SJCRH30 (cell line): ENCODE measurements around the gene MGAT4C. TPM values are rescaled to one million over a fixed set of nuclear protein-coding genes. Genes with fewer than 3 reads are reported as not detected.

Experiments used
- DNase-seq, 2 experiments: peaks; one replicate each; pipeline ENCODE4 v3.0.0-alpha.2; 2015 to 2020
- H3K27ac ChIP-seq: fragments of 250-450 bp; sonication (Bioruptor Pico); 2 replicates; pipeline ENCODE4 v1.5.1; 2020; ENCODE audit warnings: mild to moderate bottlenecking, moderate library complexity
- H3K27me3 ChIP-seq: fragments of 250-450 bp; sonication (Bioruptor Pico); 2 replicates; pipeline ENCODE4 v1.5.1; 2020; ENCODE audit warnings: mild to moderate bottlenecking, moderate library complexity
- H3K36me3 ChIP-seq: fragments of 250-450 bp; sonication (Bioruptor Pico); 2 replicates; pipeline ENCODE4 v1.5.1; 2020; ENCODE audit warnings: mild to moderate bottlenecking, moderate library complexity
- H3K4me1 ChIP-seq: fragments of 250-450 bp; sonication (Bioruptor Pico); 2 replicates; pipeline ENCODE4 v1.5.1; 2020; ENCODE audit warnings: mild to moderate bottlenecking, moderate library complexity
- H3K4me3 ChIP-seq: fragments of 250-450 bp; sonication (Bioruptor Pico); 2 replicates; pipeline ENCODE4 v1.5.1; 2020; ENCODE audit warnings: mild to moderate bottlenecking, moderate library complexity
- H3K9me3 ChIP-seq: fragments of 250-450 bp; sonication (Bioruptor Pico); replicated peaks from 2 replicates; pipeline ENCODE4 v1.5.1; 2020; ENCODE audit warnings: mild to moderate bottlenecking, moderate library complexity
- total RNA-seq: library from RNA; depleted of rRNA; stranded (reverse); fragments of >200 nt; shearing (Covaris generic); gene quantifications from 2 replicates; pipeline ENCODE4 v1.2.3, GENCODE V29; 2014

The MGAT4C gene
- total RNA-seq, 1 experiment from 2014 or later, result 0.14 TPM

GRCh38 chr12:86193931-86194330, 62.3 kb downstream of the MGAT4C start:
- Histone ChIP-seq H3K4me3 (no peak overlapping the region), H3K4me1 (no peaks in the 10 kb centered on the region), H3K27me3 (no peaks in the 10 kb centered on the region), H3K27ac (no peak overlapping the region), H3K36me3 (no peaks in the 10 kb centered on the region), H3K9me3 (no peaks in the 10 kb centered on the region)
- DNase-seq, result no peak

DNA sequence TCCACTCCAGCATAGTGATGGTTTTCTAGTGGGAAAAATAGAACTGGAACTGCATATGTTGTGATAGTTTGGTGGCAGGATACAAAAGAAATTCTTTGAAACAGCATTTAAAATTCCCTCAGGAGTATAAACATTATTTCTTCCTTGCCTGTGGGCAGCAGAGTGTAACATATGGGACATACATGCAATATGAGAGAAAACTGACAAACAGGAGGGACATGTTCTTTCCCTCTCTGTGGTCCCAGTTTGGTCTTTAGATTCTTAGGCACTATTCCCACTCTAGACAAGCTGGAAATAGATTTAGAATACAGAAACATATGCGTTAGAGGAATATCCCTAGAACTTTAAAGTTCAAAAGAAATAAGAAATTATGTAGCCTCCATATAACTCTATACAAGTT, 68.0 kb downstream of the MGAT4C start:
- Histone ChIP-seq H3K27ac (no peak overlapping the region), H3K36me3 (no peaks in the 10 kb centered on the region), H3K27me3 (no peaks in the 10 kb centered on the region), H3K9me3 (no peaks in the 10 kb centered on the region), H3K4me1 (no peaks in the 10 kb centered on the region), H3K4me3 (no peak overlapping the region)
- DNase-seq, result no peak

GRCh38 chr12:86186449-86186848, 69.7 kb downstream of the MGAT4C start:
- peak in 1 of 2 experiments; percentile 12 for DNase-seq

DNA sequence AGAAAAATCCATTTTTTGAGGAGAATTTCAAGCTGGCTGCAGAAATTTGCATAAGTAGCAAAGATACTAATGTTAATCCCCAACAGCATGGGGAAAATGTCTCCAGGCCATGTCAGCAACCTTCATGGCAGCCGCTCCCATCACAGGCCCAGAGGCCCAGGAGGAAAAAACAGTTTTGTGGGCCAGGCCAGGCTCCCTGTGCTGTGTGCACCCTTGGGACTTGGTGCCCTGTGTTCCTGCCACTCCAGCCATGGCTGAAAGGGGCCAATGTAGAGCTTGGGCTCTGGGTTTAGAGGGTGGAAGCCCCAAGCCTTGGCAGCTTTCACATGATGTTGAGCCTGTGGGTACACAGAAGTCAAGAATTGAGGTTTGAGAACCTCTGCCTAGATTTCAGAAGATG, 76.3 kb downstream of the MGAT4C start:
- H3K4me3 ChIP-seq, result no peak overlapping the region
- no peaks in the 10 kb centered on the region for H3K4me1 ChIP-seq
- no peak for DNase-seq
- no peak overlapping the region for H3K27ac ChIP-seq
- H3K36me3 ChIP-seq, result no peaks in the 10 kb centered on the region
- no peaks in the 10 kb centered on the region for H3K9me3 ChIP-seq
- H3K27me3 ChIP-seq, result no peaks in the 10 kb centered on the region

More at GRCh38 chr12:86186449-86186848, 69.7 kb downstream of the MGAT4C start:
- Histone ChIP-seq H3K27ac (no peak overlapping the region), H3K4me1 (no peaks in the 10 kb centered on the region), H3K27me3 (no peaks in the 10 kb centered on the region), H3K36me3 (no peaks in the 10 kb centered on the region), H3K9me3 (no peaks in the 10 kb centered on the region), H3K4me3 (no peak overlapping the region)

- H3K4me3 ChIP-seq, result no peak overlapping the region
- no peaks in the 10 kb centered on the region for H3K36me3 ChIP-seq
- no peaks in the 10 kb centered on the region for H3K4me1 ChIP-seq
- no peaks in the 10 kb centered on the region for H3K27me3 ChIP-seq
- H3K27ac ChIP-seq, result no peak overlapping the region
- DNase-seq, result no peak
- H3K9me3 ChIP-seq, result no peaks in the 10 kb centered on the region
These were observed 82.0 kb downstream of the MGAT4C start for GRCh38 chr12:86174188-86174587.

DNA sequence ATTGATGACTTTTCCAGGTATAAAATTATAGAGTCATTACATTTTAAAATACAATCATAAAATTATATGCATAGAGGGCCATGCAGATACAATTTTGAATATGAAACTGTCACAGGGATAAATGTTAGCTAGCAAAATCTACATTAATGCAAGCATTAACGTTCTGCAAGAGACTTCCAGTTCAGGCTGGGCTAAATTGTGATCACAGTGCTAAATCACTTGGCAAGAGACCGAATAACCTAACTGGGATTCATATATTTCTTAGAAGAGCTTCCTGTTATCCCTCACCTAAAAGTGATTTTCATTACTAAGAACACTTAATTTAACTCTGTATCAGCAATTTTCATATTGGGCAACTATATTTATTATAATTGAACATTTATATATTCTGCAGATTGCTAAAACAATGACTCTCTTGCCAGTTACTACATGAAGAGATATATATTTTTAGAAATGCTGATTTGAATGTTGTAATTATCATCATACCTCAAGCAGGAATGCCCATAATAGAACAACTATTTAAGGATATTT, 83.2 kb downstream of the MGAT4C start:
- no peak for DNase-seq
- H3K4me1 ChIP-seq, result no peaks in the 10 kb centered on the region
- no peaks in the 10 kb centered on the region for H3K36me3 ChIP-seq
- no peak overlapping the region for H3K4me3 ChIP-seq
- H3K27ac ChIP-seq, result no peak overlapping the region
- H3K27me3 ChIP-seq, result no peaks in the 10 kb centered on the region
- H3K9me3 ChIP-seq, result no peaks in the 10 kb centered on the region

DNA sequence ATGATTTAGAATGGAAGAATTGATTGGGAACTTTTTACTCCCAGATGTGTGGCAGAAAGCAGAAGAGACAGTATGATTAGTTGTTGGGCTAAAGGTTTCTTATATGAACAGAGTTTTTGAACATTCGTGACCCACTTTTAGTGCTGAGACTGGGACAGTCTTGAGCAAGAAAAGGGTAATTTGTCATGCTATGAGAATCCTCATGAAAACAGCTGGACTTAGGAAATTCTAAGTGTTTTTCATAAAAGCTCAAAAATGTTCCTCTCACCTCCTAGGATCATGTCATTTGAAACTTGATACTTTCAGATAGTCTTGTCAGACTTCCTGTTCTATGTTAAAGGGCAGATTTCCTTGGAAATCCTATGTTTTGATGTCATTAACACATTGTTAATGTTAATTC, 86.1 kb downstream of the MGAT4C start:
- H3K36me3 ChIP-seq, result no peaks in the 10 kb centered on the region
- H3K9me3 ChIP-seq, result no peaks in the 10 kb centered on the region
- no peak overlapping the region for H3K4me3 ChIP-seq
- peak in 1 of 2 experiments; percentile 1 for DNase-seq
- H3K27ac ChIP-seq, result no peak overlapping the region
- no peaks in the 10 kb centered on the region for H3K27me3 ChIP-seq
- no peaks in the 10 kb centered on the region for H3K4me1 ChIP-seq

GRCh38 chr12:86158956-86159355, 97.2 kb downstream of the MGAT4C start:
- no peak overlapping the region for H3K4me3 ChIP-seq
- H3K27ac ChIP-seq, result no peak overlapping the region
- no peaks in the 10 kb centered on the region for H3K27me3 ChIP-seq
- H3K4me1 ChIP-seq, result no peaks in the 10 kb centered on the region
- H3K36me3 ChIP-seq, result no peaks in the 10 kb centered on the region
- DNase-seq, result no peak
- no peaks in the 10 kb centered on the region for H3K9me3 ChIP-seq

- Histone ChIP-seq H3K36me3 (no peaks in the 10 kb centered on the region), H3K27me3 (no peaks in the 10 kb centered on the region), H3K4me3 (no peak overlapping the region), H3K27ac (no peak overlapping the region), H3K9me3 (no peaks in the 10 kb centered on the region), H3K4me1 (no peaks in the 10 kb centered on the region)
- DNase-seq, result no peak
These were observed 101.6 kb downstream of the MGAT4C start for GRCh38 chr12:86154620-86155019.

DNA sequence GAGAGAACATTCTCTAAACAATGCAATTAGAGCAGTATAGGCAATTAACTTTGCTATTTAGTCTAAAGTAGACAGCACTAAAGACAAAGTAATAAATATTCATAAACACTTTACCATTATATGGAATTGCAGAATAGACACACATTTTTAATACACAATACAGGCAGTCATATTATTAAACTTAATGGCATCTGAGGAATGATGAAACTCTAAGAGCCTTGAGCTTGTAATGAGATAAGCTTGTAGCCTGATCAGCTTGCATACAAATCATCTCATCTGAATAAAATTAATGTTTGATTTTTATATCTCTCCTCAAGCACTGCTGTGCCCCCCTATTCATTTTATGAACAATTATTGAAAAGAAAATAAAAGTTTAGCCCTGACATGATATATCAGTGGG, 107.6 kb downstream of the MGAT4C start:
- no peak overlapping the region for H3K27ac ChIP-seq
- no peaks in the 10 kb centered on the region for H3K36me3 ChIP-seq
- H3K4me3 ChIP-seq, result no peak overlapping the region
- DNase-seq, result no peak
- H3K27me3 ChIP-seq, result no peaks in the 10 kb centered on the region
- H3K9me3 ChIP-seq, result no peaks in the 10 kb centered on the region
- H3K4me1 ChIP-seq, result no peaks in the 10 kb centered on the region

GRCh38 chr12:86148071-86148470, 108.1 kb downstream of the MGAT4C start:
- Histone ChIP-seq H3K4me1 (no peaks in the 10 kb centered on the region), H3K9me3 (no peaks in the 10 kb centered on the region), H3K27me3 (no peaks in the 10 kb centered on the region), H3K36me3 (no peaks in the 10 kb centered on the region), H3K4me3 (no peak overlapping the region), H3K27ac (no peak overlapping the region)
- DNase-seq, result no peak

DNA sequence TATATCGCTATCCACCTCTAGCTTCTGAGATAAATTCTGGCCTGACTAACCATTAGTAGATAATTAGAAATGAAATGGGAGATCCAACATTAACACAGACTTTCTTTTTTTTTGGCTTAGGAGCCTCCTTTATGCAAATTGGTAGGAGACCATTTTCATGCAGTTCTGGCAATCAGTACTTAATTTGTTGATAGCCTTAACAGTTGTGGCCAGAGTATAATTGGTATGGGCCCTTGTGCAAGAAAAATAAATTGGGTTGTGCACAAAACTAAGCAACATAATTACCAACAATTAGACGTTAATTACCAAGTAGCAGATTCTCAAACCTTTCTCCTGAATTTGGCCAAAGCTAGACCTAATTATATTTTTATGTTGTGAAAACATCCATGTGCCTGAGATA, 111.0 kb downstream of the MGAT4C start:
- Histone ChIP-seq H3K9me3 (no peaks in the 10 kb centered on the region), H3K27me3 (no peaks in the 10 kb centered on the region), H3K4me3 (no peak overlapping the region), H3K4me1 (no peaks in the 10 kb centered on the region), H3K36me3 (no peaks in the 10 kb centered on the region), H3K27ac (no peak overlapping the region)
- no peak for DNase-seq

GRCh38 chr12:86143162-86143561, 113.0 kb downstream of the MGAT4C start:
- H3K27me3 ChIP-seq, result no peaks in the 10 kb centered on the region
- no peak overlapping the region for H3K4me3 ChIP-seq
- no peak for DNase-seq
- peaks cover 3% of the 10 kb centered on the region; the same call in 1 of the 2 replicates for H3K4me1 ChIP-seq
- H3K36me3 ChIP-seq, result no peaks in the 10 kb centered on the region
- no peak overlapping the region for H3K27ac ChIP-seq
- no peaks in the 10 kb centered on the region for H3K9me3 ChIP-seq

- Histone ChIP-seq H3K27me3 (no peaks in the 10 kb centered on the region), H3K9me3 (no peaks in the 10 kb centered on the region), H3K27ac (no peak overlapping the region), H3K4me3 (no peak overlapping the region), H3K36me3 (no peaks in the 10 kb centered on the region), H3K4me1 (peaks cover 3% of the 10 kb centered on the region; the same call in 1 of the 2 replicates)
- no peak for DNase-seq
These were observed 116.5 kb downstream of the MGAT4C start for GRCh38 chr12:86139671-86140070.

DNA sequence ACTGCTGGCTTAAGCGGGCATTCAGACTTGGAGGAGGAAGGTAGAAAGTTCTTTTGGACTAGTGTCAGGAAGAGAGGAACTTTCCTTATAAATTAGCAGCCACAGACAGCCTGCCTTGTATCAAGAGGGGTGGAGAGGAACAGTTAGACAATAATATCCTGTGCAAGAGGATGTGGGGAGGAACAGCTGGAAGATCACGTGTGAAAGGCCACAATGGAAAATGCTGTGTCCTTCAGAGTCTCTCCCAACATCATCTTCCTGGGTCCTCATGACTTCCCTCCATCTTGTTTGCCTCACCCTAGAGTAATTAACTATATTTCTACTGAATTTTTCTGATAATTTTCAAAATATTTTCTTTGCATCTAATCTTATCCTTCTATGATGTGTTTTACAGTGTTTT, 117.4 kb downstream of the MGAT4C start:
- Histone ChIP-seq H3K4me1 (peaks cover 3% of the 10 kb centered on the region; the same call in 1 of the 2 replicates), H3K36me3 (no peaks in the 10 kb centered on the region), H3K27ac (0 out of 2 replicates have a peak overlapping the region, but pooled peaks have one; percentile 18), H3K9me3 (no peaks in the 10 kb centered on the region), H3K27me3 (no peaks in the 10 kb centered on the region), H3K4me3 (no peak overlapping the region)
- peak; percentile 29 to 60 for DNase-seq

- Histone ChIP-seq H3K27ac (no peak overlapping the region), H3K27me3 (no peaks in the 10 kb centered on the region), H3K4me1 (peaks cover 3% of the 10 kb centered on the region; the same call in 1 of the 2 replicates), H3K4me3 (no peak overlapping the region), H3K36me3 (no peaks in the 10 kb centered on the region), H3K9me3 (no peaks in the 10 kb centered on the region)
- no peak for DNase-seq
These were observed 118.3 kb downstream of the MGAT4C start for GRCh38 chr12:86137936-86138335.
